ENCODE data around the gene ALG14. TPM values are rescaled to one million over a fixed set of nuclear protein-coding genes. Genes with fewer than 3 reads are reported as not detected.

Gene ALG14
- total and polyA plus RNA-seq, 2 donors (not counting 1 experiment from before 2014, with no cell fraction given), result 0.92 to 2.6 TPM

DNA sequence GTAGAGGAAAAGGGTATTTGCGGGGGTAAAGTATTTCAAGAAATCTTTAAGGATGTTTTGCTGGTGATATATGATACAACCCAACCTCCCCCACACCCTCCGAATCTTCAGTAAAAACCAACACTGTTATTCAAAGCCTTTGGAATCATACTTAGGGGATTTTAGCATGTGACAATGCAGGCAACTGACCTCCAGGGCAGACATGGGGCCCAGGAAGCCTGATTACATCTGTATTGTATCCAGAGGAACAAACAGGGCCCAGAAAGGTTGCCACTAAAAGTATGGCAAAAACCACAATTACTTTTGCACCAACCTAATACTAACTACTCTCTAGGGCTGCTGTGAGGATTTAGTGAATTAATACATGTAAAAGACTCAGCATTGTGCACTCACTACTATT is 102.0 kb downstream of the ALG14 start:
- no peaks in the 10 kb centered on the region for H3K79me2 ChIP-seq (ENCODE audit: control insufficient read depth, insufficient read depth, low read length)
- TF ChIP-seq CTCF (IDR thresholded peaks at IDR 0.05) (no peak), EZH2 (IDR thresholded peaks at IDR 0.05; ENCODE audit: borderline replicate concordance, insufficient read depth, low read depth, low read length, poor library complexity, severe bottlenecking) (no peak)
- Mint-ChIP-seq H3K27ac (no peak overlapping the region), H3K4me1 (no peaks in the 10 kb centered on the region), H3K9me3 (ENCODE audit: insufficient read depth) (no peaks in the 10 kb centered on the region), H3K27me3 (no peaks in the 10 kb centered on the region), H3K4me3 (no peak overlapping the region)
- no peak for DNase-seq
- no peak overlapping the region for H3K9ac ChIP-seq (ENCODE audit: low read length)
- H3K4me2 ChIP-seq (replicated peaks; ENCODE audit: low read depth, low read length, poor library complexity, severe bottlenecking), result no peak overlapping the region
- intact Hi-C loops (cut with micrococcal nuclease), result no loop called here
- H3K4me3 ChIP-seq (ENCODE audit: control extremely low read depth in 1 of 5, extremely low read depth in 1 of 5, insufficient read depth in 1 of 5, low read depth in 2 of 5, low read length in 4 of 5), result no peak overlapping the region
- H3K27ac ChIP-seq (ENCODE audit: low read length in 2 of 2), result no peak overlapping the region
- no peak for ATAC-seq (ENCODE audit: low read depth)
- CTCF ChIA-PET, result no interaction called here
- no peaks in the 10 kb centered on the region for H3K4me1 ChIP-seq (ENCODE audit: control insufficient read depth in 2 of 2, insufficient read depth in 2 of 2, low read length in 2 of 2)
- POLR2A ChIA-PET, result no interaction called here
- H3K9me3 ChIP-seq (ENCODE audit: control extremely low read depth in 1 of 3, control insufficient read depth in 2 of 3, insufficient read depth in 1 of 3, low read length in 2 of 3), result no peaks in the 10 kb centered on the region
- H4K20me1 ChIP-seq (ENCODE audit: control insufficient read depth, insufficient read depth, low read length, poor library complexity, severe bottlenecking), result no peaks in the 10 kb centered on the region
- no peaks in the 10 kb centered on the region for H3K27me3 ChIP-seq (replicated peaks in 1 of 4; ENCODE audit: control extremely low read depth in 1 of 4, control insufficient read depth in 3 of 4, insufficient read depth in 4 of 4, low read length in 3 of 4)
- no peak overlapping the region for H2AFZ ChIP-seq (ENCODE audit: insufficient read depth, low read depth, low read length, poor library complexity, severe bottlenecking)
- no CpG with 5 or more reads among the region's 2 CpGs for WGBS (ENCODE audit: insufficient coverage)
- H3K36me3 ChIP-seq (replicated peaks in 1 of 2; ENCODE audit: control extremely low read depth in 1 of 2, control insufficient read depth in 1 of 2, extremely low read depth in 1 of 2, insufficient read depth in 2 of 2, low read length in 1 of 2), result no peaks in the 10 kb centered on the region

DNA sequence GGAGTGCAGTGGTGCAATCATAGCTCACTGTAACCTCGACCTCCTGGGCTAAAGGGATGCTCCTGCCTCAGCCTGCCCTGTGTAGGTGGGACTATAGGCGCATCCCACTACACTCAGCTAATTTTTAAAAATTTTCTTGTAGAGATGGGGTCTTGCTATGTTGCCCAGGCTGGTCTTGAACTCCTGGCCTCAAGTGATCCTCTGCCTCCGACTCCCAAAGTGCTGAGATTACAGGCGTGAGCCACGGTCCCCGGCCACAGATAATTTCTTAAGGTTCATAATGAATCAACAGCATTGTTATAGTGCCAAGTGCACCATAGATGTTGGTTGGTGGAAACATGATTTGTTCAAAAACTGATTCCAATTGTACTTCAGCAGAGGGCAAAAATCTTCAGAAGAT is 103.6 kb downstream of the ALG14 start:
- H3K4me3 ChIP-seq (ENCODE audit: control extremely low read depth in 1 of 5, extremely low read depth in 1 of 5, insufficient read depth in 1 of 5, low read depth in 2 of 5, low read length in 4 of 5), result no peak overlapping the region
- no peaks in the 10 kb centered on the region for H4K20me1 ChIP-seq (ENCODE audit: control insufficient read depth, insufficient read depth, low read length, poor library complexity, severe bottlenecking)
- TF ChIP-seq CTCF (IDR thresholded peaks at IDR 0.05) (no peak), EZH2 (IDR thresholded peaks at IDR 0.05; ENCODE audit: borderline replicate concordance, insufficient read depth, low read depth, low read length, poor library complexity, severe bottlenecking) (no peak)
- H3K9ac ChIP-seq (ENCODE audit: low read length), result no peak overlapping the region
- no peak overlapping the region for H2AFZ ChIP-seq (ENCODE audit: insufficient read depth, low read depth, low read length, poor library complexity, severe bottlenecking)
- H3K79me2 ChIP-seq (ENCODE audit: control insufficient read depth, insufficient read depth, low read length), result no peaks in the 10 kb centered on the region
- no peak overlapping the region for H3K27ac ChIP-seq (ENCODE audit: low read length in 2 of 2)
- Mint-ChIP-seq H3K27me3 (no peaks in the 10 kb centered on the region), H3K4me3 (no peak overlapping the region), H3K27ac (no peak overlapping the region), H3K4me1 (peaks cover 2% of the 10 kb centered on the region), H3K9me3 (ENCODE audit: insufficient read depth) (no peaks in the 10 kb centered on the region)
- H3K36me3 ChIP-seq (replicated peaks in 1 of 2; ENCODE audit: control extremely low read depth in 1 of 2, control insufficient read depth in 1 of 2, extremely low read depth in 1 of 2, insufficient read depth in 2 of 2, low read length in 1 of 2), result no peaks in the 10 kb centered on the region
- no peak overlapping the region for H3K4me2 ChIP-seq (replicated peaks; ENCODE audit: low read depth, low read length, poor library complexity, severe bottlenecking)
- DNase-seq, result no peak
- intact Hi-C loops (cut with micrococcal nuclease), result no loop called here
- H3K4me1 ChIP-seq (ENCODE audit: control insufficient read depth in 2 of 2, insufficient read depth in 2 of 2, low read length in 2 of 2), result peaks cover 0 to under 1% of the 10 kb centered on the region in 2 donors
- WGBS (ENCODE audit: insufficient coverage), result 100% methylated on average over 3 of the region's 6 CpGs
- H3K9me3 ChIP-seq (ENCODE audit: control extremely low read depth in 1 of 3, control insufficient read depth in 2 of 3, insufficient read depth in 1 of 3, low read length in 2 of 3), result no peaks in the 10 kb centered on the region
- no peak for ATAC-seq (ENCODE audit: low read depth)
- POLR2A ChIA-PET, result no interaction called here
- CTCF ChIA-PET, result interaction anchor here (1.1 kb wide), 1 partner anchor 74 kb away, joined by 3 read pairs; no protein-coding TSS in a partner anchor
- no peaks in the 10 kb centered on the region for H3K27me3 ChIP-seq (replicated peaks in 1 of 4; ENCODE audit: control extremely low read depth in 1 of 4, control insufficient read depth in 3 of 4, insufficient read depth in 4 of 4, low read length in 3 of 4)
